ENCODE results near the gene GAB4.

Gene GAB4

DNA sequence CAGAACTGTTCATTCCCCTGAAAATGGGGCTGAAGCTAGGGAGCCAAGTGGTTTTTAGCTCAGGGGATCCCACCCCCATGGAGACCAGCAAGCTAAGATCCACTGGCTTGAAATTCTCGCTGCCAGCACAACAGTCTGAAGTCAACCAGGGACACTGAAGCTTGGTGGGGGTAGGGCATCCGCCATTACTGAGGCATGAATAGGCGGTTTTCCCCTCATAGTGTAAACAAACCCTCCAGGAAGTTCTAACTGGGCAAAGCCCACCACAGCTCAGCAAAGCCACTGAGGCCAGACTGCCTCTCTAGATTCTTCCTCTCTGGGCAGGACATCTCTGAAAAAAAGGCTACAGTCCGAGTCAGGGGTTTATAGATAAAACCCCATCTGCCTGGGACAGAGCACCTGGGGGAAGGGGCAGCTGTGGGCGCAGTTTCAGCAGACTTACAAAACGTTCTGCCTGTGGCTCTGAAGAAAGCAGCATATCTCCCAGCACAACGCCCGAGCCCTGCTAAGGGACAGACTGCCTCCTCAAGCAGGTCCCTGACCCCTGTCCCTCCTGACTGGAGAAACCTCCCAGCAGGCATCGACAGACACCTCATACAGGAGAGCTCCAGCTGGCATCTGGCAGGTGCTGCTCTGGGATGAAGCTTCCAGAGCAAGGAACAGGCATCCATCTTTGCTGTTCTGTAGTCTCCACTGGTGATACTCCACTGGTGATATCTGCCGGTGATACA, 32.7 kb downstream of the GAB4 start:
- DNase-seq = no peak

DNA sequence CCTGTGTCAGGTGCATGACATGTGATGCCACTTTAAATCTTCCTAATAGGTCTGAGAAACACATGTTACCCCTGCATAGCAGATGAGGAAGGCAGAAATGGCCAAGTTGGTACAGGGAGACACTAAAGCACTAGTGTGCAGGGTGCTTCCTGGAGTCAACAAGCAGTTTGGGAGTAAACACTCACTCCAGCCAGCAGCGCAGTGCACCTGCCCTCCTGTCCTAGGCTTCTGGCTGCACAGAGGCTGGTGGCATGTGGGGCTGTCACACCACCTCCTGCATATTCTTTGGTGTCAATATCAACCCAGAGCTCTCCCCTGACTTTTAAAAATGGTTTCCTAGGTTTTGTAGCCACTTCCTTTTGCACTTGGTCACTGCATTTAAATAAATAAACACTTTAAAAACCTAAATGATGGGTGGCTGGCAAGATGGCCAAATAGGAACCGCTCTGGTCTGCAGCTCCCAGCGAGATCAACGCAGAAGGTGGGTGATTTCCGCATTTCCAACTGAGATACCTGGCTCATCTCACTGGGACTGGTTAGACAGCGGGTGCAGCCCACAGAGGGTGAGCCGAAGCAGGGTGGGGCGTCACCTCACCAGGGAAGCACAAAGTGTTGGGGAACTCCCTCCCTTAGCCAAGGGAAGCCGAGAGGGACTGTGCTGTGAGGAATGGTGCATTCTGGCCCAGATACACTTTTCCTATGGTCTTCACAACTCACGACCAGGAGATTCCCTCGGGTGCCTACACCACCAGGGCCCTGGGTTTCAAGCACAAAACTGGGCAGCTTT, 33.5 kb downstream of the GAB4 start:
- DNase-seq = no peak

DNA sequence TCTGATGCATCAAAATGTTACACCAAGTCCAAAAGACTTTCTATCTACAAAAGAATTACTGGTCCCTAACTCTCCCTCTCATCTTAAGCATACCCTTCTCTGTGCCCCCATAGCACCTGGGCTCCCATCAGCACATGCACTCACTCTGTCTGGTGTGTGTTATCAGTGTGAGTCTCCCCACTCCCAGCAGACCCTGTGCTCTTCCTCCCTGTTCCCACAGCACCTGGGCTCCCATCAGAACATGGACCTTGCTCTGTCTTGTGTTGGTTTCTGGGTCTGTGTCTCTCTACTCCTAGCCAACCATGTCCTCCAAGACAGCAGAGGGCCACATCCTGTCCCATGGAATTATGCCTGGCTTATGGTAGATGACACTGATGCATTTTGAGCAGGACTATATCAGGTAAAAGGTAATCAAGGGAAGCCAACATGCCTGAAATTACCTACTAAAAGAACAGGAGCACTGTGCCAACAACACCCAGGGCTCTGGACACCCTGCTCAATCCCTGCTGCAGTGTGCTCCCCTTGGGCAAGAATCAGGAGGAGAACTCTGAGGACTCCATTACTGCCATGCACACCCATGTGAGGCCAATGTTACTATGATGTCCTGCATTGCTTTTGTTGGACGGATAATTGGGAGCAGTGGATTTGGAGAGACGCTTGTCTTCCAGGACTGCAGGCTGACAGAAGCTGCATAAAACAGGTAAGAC, 34.3 kb downstream of the GAB4 start:
- DNase-seq = no peak

DNA sequence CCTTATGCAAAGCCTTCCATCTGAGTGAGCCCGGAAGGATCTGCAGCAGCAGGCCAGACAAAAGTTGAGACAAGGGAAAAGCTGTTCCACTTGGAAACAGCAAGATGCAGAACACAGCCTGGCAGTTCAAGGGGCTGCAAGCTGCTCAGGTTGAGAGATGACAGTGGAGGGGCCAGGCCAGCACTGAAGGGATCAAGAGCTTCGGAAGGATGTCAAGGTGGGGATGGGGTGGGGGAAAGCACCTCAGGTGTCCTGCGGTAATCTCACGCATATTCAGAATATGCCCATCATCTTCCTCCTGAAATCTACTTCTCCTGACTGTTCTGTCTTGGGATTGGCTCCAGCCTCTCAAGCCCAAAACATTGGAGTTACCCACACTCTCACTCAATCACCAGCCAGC, 35.7 kb downstream of the GAB4 start:
- DNase-seq = no peak

DNA sequence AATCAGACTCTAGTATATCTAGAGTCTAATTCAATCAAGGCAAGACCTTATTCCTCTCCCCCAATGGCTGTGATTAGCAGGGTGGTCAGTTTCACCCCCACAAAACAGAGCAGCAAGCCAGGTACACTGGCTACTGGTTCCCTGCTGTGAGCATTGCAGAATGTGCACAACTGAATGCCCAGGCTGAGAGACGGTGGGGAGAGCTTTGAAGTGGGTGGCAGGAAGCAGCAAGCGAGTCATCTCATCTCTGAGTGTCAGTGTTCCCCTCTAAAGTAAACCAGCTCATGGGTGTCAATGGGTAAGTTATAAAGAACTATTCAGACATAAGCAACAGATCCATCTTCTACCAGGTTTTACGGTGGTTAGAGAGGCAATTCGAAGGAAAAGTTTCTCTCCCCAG, 37.6 kb downstream of the GAB4 start:
- DNase-seq = no peak

DNA sequence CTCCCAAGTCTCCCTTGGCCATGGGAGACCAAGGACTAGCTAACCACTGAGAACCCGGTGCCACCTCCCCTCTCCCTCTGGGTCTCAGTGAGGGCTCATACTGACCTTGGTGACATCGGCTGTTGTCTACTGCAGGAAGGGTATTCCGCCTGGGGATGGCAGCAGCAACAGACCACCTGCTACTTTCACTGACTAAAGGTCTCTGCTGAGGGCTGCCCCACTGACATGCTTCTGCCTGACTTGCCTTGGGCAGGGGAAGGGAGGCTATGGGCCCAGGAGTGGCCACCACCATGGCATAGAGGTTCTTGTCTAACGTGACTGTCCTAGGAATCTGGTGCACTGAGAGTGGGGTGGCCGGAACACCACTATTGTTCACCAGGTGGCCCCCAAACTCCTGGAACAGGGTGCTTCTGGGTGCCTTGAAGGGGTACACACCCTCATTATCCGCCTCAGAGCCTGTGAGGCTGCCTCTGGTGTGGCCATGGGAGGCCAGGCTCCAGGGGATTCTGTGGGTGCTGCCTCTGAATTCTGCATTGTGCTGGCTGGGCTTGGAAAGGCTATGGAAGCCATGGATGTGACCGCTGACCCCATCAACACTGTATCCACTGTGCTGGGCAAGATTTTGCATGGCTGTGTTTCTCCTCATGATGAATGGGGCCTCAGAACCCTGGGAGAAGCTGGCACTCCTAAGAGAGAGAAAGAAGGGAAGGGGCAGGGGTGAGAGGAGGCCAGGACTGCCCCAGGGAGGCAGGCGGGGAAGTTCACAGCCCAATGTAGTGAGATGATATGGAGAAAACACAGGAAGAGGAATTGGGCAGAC, 38.3 kb downstream of the GAB4 start:
- DNase-seq = no peak

DNA sequence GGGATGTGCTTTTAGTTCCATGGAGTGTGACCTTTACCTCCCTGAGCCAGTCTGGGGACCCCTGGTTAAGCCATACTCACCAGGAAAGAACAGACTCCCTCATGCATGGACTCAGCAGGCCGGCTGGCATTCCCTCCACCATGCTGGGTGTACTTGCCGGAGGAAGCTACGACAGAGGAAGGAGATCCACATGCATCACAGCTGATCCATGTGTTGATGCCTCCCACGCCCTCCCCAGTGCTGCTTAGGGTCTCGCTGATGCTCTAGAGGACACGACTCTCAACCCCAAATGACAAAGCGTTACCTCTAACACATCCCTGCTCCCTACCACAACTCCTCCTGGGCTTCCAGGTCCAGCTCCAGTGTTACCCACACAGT, 39.8 kb downstream of the GAB4 start:
- DNase-seq = no peak

DNA sequence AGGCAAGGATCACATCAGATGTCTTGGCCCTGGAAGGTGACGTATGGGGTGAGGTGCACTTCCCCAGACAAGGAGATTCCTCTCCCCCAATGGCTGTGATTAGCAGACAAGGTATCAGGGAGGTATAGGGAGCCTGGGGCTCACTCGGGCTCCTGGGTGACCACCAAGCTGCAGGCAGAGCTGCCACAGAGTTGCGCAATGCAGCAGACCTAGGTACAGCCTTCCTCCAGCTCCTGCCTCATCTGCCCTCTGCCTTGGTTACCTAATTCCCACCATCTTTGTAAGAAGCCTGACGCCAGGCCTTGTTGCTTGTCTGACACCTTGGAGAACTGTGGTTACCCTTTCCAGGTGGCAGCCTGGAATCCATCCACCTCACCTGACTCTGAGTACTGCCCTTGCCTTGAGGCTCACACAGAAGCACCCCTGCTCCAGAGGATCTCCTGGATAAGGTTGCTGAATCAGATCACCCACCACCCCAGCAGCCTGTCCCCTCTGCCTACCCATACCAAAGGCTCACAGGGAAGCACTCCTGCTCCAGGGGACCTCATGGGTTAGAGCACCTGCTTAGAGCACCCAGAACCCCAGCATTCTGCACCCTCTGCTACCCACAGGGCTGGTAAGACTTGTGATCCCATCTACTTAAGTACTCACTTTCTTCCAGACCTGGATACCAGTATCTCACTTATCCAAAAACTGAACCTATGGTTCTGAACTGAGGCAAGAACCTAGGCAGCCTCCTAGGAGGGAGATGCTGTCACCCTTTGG, 40.4 kb downstream of the GAB4 start:
- no peak for DNase-seq

DNA sequence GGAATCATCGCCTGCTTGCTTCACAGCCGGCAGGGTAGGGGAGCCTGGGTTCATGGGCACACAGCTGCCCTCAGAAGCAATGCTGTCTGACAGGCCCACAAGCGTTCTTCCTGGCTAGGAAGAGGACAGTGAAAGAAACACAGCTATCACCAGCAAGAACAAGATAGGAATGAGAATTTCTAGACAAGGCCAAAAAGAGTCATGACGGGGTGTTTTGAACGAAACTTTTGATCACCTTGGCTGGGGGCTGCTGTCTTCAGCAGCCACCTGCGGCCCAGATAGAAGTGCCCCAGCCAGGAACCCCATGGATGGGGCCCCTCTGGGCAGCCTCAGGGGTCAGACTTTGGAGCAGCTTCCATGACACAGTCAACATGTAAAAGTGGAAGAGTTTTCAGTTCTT, 41.8 kb downstream of the GAB4 start:
- no peak for DNase-seq

DNA sequence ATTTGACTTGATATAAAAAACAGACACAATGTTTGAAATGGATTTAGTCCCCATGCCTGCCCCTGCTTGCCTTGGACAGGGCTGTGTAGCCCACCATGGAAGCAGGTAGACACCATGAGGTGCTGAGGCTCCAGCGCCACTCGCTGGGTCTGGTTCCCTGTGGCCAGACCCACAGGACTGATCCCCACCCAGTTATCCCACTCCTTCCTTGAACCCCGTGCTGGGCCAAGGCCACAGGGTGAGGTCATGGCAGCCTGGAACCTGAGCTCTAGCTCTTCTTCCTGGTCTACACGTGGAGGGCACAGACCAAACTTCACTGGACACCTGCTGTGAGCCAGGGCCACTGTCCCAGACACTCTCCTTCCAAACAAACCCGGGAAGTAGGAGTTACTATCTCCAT, 42.5 kb downstream of the GAB4 start:
- no peak for DNase-seq

DNA sequence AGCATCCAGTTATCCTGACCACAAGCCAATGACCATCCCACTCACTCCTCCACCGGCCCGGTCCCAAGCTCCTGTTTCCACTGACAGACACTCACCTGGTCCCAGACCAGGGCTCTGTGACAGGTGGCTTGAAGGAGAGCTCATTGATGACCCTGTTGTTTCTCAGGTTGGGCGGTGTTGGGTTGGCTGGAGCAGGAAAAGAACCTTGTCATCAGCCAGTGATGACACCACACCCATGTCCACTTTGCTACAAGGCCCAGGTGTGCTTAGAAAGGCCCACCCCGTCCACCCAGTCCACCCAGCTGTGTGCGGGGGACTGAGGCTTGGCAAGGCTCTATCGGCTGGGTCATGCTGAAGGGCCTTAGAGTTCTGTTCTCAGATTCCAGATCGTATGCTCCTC, 42.9 kb downstream of the GAB4 start:
- no peak for DNase-seq

DNA sequence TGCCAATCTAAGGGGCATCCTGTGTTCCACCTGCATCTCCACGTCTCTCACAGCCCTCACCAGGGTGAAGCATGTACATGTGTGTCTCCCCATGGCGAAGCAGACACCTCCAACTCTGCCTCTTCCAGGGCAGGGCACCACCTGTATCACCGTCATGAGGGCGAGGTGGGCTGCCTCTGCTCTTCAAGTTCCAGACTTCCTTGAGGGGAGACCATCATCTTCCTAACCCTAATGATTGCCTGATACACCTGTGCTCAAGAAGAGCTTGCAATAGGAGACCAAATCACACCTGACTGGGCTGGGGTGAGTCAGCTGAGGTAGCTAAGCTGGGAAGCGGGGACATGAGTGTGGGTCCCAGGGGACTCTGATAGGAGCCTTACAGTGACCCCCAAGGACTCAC, 43.7 kb downstream of the GAB4 start:
- no peak for DNase-seq

DNA sequence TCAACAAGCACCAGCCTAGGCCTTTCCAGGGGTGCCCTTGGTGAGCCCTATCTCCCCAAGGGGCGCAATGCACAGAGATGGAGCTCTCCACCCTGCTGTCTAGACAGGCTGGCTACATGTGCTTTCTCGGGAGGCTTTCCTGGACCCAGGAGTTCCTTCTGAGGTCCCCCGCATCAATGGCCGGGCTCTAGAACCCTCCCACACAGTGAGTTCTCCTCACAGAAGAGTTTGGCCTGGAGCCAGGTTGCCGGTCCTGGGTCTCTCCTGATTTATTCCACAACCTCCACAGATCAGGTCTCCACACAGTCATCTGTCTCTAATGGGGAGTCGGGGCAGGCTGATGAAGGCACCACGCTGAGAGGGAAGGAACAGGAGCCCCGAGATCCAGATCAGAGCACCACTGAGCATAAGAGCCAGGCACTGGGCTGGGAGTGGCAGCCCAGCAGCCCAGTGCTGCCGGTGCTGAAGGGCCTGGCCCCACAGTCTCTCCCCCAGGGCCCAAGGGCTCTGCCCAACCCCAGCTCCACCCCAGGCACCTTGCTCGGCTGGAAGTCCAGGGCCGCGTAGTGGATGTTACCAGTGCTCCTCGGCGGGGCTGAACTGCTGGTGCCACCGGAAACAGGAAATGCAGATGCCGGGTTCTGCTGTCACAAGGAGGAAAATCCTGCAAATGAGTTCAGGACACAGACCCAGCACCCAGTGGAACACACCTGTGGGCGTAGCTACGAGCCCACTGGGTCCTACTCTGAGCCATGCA, 44.7 kb downstream of the GAB4 start:
- DNase-seq = no peak

DNA sequence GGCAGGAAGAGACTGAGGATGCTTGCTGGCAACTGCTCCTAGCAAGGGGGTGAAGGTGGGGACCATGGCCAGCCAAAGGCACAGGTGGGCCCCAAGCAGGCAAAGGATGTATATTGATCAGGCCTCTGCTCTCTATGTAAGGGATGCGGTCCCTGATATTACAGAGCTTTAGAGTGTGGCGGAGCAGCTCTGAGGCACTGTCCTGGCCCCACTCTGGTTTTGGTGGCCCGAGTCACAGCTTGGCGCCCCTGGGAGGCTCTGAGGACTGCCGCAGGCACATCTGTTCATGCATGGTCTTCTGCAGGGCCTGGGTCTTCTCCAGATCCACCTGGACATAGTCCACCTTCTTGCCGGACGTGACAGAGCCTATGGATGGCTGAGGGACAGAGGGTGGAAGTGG, 45.5 kb downstream of the GAB4 start:
- no peak for DNase-seq

DNA sequence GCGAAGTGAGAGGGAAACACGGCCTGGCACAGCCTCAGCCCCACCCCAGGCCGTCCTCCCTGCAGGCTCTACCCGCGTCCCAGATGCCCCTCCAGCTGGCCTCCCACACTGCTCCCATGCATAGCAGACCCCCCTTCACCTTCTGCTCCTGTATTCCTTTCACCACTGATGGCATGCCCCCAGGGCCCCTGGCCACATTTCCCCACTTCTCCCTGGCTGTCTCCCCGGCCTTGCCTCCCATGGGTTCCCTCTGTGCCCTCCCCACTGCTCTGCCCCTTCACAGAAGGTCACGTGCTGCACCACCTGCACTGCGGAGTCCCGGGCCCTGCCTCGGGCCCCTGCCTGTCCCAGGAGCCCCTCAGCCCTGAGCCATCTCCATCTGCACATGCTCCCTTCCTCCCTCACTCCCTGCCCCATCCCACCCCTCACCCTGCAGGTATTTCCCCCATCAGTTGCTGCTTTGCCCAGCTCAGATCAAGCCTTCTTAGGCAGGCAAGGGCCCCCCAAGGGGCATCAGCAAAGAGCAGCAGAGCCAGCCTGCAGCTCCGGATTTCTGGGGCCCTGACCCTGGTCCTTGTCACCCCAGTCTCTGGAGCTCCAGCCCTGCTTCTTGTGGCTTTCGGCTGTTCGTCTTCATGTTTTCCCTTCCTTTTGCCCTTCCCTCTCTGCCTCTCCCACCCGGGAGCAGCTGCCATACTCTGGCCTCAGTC, 46.4 kb downstream of the GAB4 start:
- DNase-seq = no peak

DNA sequence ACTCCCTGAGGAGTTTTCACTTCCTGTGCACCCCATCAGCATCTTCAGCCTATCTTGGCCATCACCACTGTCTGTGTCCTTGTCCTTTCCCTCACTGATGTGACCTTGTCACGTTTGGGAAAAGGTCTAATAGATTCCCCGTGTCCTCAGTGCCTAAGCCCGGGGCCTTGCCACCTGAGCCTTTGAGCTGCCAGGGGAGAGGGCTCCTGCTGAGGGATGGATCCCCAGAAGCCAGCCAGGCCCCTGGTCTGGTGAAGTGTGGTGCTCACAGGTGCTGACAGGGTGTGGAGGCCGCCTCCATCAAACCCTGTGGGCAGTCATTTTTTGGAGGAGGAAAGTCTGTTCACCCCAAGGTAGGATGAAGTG, 47.2 kb downstream of the GAB4 start:
- DNase-seq = no peak

DNA sequence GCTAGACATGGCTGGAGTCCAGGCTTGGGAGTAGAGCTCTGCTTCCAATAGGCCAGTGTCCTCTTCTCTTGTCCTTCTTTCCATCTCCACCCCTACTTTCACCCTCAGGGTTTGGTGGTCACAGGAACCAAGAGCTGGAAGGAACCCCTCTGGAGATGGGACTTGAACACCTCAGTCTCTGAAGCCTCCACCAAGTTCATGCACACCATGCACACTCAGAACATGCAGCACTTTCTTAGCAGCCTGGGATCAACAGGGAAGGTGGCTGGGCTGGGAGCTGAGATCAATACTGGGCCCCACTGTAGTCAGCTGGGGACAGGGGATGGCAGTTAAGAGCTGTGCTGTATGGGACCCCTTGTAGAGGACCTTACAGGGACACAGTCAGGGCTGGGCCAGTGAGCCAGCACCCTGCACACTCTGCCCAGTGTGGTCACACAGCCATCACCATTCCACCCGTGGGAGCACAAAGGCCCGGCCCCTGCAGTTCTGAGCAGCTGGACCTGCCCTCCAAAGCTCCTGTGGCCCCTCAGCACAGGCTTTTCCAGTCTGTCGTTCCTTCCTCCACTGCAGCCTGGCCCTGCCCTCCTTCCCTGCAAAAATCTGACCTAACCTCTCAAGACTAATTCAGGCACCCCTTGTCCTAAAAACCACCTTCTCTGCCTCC, 47.7 kb downstream of the GAB4 start:
- no peak for DNase-seq

DNA sequence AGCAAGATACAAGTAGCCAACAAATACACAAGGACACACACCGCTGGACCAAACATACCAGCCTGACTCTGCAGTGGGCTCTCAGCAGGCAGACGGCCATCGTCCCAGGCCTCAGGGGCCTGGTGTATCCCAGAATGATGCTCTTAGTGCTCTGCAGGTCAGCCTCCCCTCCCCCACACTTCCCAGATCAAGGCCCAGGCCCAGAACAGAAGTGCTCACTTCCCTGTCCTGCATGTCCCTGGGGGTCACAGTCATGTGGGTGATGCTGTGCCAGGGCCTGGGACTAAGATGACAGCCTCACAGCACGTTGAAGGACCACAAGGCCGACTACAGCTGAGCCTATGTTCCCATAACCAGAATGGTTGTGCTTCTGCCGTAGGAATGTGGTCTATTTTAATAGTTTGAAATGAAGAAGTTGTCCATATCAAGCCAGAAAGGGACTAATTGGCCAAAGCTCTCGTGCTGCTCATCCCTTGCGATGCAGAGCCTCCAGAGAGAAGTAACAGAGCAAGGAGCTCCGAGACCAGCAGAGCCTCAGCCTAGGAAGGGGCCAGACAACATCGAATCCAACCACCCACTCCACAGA, 48.6 kb downstream of the GAB4 start:
- DNase-seq = no peak

DNA sequence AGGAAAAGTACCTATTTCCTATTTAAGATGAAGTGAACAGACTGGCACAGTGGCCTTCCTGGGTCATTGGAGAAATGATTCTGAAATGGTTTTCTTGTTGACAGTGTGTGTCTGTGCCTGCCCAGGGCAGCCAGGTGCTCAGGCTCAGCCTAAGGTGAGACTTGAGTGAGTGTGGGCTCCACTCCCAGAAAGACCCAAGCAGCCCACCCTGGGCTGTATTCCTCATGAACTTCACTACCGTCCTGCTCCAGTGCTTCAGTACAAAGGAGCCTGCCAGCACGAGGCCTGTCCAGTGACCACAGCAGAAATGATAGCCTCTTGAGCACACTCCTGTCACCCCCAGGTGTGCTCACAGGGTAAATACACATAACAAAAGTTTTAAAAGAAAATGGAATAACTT, 49.5 kb downstream of the GAB4 start:
- DNase-seq = no peak

DNA sequence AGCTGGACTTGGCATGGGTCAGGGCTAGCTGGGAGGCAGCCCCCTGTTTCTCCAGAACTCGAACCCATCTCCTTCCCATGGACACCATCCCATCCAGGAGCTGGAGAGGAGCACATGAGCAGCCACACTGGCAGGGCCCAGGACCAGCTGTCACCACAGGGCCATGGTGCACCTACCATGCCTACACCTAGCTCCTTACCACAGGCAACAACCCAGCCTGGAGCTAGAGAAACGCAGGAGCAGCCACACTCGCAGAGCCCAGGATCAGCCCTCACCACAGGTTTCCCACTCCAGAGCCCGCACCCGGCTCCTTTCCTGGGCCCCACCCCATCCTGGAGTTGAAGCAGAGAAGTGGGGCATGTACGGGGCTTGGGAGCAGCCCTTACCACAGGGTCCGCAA, 50.2 kb downstream of the GAB4 start:
- no peak for DNase-seq

Data from stimulated activated CD8-positive, alpha-beta memory T cell treated with anti-CD3 and anti-CD28 coated beads, Interleukin-4, amount 100 ng/mL, for 48 hours (primary cell).